Measurements from ENCODE around the gene SERPINB7.

Gene SERPINB7

DNA sequence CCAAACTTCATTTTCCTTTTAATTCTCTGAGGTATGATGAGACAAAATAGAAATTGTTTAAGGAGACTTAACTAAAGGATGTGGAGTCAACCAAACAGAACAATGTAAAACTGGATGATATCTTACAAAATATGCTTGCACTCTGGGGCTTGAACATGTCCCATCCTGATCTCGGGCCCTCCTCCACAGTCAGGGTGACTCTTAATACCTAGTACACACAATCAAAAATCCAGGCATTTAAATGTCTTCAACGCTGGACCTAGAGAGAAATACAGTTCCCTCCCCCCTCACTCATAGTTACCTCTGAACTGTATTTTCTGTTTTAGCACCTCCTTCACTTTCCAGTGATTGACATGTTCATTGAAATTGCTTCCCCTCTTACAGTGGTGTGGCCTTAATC lies 75.4 kb downstream of the SERPINB7 start:
- DNase-seq: no peak
